Tibial nerve (tissue), 4 donors: ENCODE data around the gene KLRC2.

ENCODE experiments used
- CTCF ChIP-seq, 5 experiments: fragments of 200-600 bp in 3 of 5; fragments of 450-650 bp in 2 of 5; sonication (generic) in 3 of 5; IDR thresholded peaks; one replicate each; pipeline ENCODE4 v1.5.1; 2016 to 2019; ENCODE audit warnings: antibody characterized with exemption in 5 of 5, mild to moderate bottlenecking in 3 of 5, moderate library complexity in 2 of 5
- EP300 ChIP-seq, 2 donors: sonication (generic); formaldehyde crosslinking; IDR thresholded peaks; one replicate each; pipeline ENCODE4 v1.6.1; 2017; ENCODE audit warnings: antibody characterized with exemption in 2 of 2, mild to moderate bottlenecking in 1 of 2
- POLR2A ChIP-seq, 2 donors: fragments of 450-650 bp; IDR thresholded peaks; one replicate each; pipeline ENCODE4 v1.6.1; 2017; ENCODE audit warnings: antibody characterized with exemption in 2 of 2, mild to moderate bottlenecking in 2 of 2, moderate library complexity in 2 of 2

- TF ChIP-seq CTCF (IDR thresholded peaks at IDR 0.05): no peak
- TF ChIP-seq EP300 (IDR thresholded peaks at IDR 0.05): no peak
- no peak for TF ChIP-seq POLR2A (IDR thresholded peaks at IDR 0.05)
Observed at GRCh38 chr12:10457760-10458159, 21.9 kb upstream of the KLRC2 start.
